Measurements from ENCODE around the gene MAP4. TPM values are rescaled to one million over a fixed set of nuclear protein-coding genes. Genes with fewer than 3 reads are reported as not detected.
"Not testable (repeated sequence)": the region's sequence is repeated elsewhere in the genome, so short reads cannot be mapped to it uniquely, and the experiment has no call there.

Gene MAP4
- total RNA-seq, 1 experiment from 2014 or later, result 137 TPM

DNA sequence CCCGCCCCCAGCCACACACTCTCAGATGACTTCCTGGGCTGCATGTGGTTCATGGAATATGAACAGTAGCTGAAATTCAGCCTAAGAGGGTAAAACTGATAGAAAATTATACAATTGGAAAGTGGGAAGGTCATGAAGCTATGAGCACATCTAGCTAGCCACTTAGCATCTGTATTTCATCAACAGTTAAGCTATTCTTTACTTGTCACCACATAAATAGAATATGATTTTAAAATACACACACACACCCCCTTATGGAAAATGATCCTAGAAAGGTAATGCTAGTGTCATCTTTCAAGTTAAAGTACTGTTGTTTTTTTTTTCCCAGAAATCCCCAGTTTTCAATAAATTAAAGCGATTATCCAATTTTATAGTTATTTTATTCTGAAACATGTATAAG, 3.6 kb downstream of the MAP4 start:
- DNase-seq, result no peak
- no peaks in the 10 kb centered on the region for H3K9me3 ChIP-seq
- H3K4me1 ChIP-seq, result peaks cover 27% of the 10 kb centered on the region
- intact Hi-C loops (cut with micrococcal nuclease; ENCODE audit: unreplicated experiment), result no loop called here
- H3K36me3 Mint-ChIP-seq (ENCODE audit: insufficient read depth, unreplicated experiment), result peaks cover 37% of the 10 kb centered on the region
- CTCF ChIA-PET, result no interaction called here
- H3K4me3 Mint-ChIP-seq (ENCODE audit: unreplicated experiment), result no peak overlapping the region
- no peak overlapping the region for H3K27ac Mint-ChIP-seq (ENCODE audit: unreplicated experiment)
- H3K36me3 ChIP-seq (ENCODE audit: control insufficient read depth, insufficient read depth, low read length), result no peaks in the 10 kb centered on the region
- no peaks in the 10 kb centered on the region for H3K9me3 Mint-ChIP-seq (ENCODE audit: unreplicated experiment)
- H3K4me3 ChIP-seq (ENCODE audit: low read depth, low read length), result no peak overlapping the region
- H3K4me1 Mint-ChIP-seq (ENCODE audit: low read depth, unreplicated experiment), result peaks cover 13% of the 10 kb centered on the region
- no peaks in the 10 kb centered on the region for H3K27me3 Mint-ChIP-seq (ENCODE audit: insufficient read depth, unreplicated experiment)
- TF ChIP-seq, protein P1, sequence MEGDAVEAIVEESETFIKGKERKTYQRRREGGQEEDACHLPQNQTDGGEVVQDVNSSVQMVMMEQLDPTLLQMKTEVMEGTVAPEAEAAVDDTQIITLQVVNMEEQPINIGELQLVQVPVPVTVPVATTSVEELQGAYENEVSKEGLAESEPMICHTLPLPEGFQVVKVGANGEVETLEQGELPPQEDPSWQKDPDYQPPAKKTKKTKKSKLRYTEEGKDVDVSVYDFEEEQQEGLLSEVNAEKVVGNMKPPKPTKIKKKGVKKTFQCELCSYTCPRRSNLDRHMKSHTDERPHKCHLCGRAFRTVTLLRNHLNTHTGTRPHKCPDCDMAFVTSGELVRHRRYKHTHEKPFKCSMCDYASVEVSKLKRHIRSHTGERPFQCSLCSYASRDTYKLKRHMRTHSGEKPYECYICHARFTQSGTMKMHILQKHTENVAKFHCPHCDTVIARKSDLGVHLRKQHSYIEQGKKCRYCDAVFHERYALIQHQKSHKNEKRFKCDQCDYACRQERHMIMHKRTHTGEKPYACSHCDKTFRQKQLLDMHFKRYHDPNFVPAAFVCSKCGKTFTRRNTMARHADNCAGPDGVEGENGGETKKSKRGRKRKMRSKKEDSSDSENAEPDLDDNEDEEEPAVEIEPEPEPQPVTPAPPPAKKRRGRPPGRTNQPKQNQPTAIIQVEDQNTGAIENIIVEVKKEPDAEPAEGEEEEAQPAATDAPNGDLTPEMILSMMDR (IDR thresholded peaks at IDR 0.05; ENCODE audit: insufficient read depth in 1 of 2, low read depth in 1 of 2, low read length in 1 of 2, severe bottlenecking in 1 of 2, unreplicated experiment in 1 of 2), result no peak
- H3K27me3 ChIP-seq (replicated peaks; ENCODE audit: control insufficient read depth, insufficient read depth, low read length), result no peaks in the 10 kb centered on the region
- POLR2A ChIA-PET, result interaction anchor here (0.5 kb wide), 1 partner anchor 28 kb away, joined by 3 read pairs; no protein-coding TSS in a partner anchor
- BruUV-seq (replicated peaks), result no TSS peak

DNA sequence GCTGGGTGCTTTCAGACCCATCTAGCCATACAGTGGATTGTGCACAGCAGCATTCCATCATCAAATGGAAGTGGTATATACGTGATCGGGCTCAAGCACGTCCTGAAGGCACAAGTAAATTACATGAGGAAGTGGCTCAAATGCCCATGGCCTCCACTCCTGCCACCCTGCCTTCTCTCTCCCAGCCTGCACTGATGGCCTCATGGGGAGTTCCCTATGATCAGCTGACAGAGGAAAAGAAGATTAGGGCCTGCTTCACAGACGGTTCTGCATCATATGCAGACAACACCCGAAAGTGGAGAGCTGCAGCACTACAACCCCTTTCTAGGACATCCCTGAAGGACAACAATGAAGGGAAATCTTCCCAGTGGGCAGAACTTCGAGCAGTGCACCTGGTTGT, 8.2 kb downstream of the MAP4 start:
- H3K9me3 Mint-ChIP-seq (ENCODE audit: unreplicated experiment); H3K36me3 ChIP-seq (ENCODE audit: control insufficient read depth, insufficient read depth, low read length); H3K4me3 Mint-ChIP-seq (ENCODE audit: unreplicated experiment); H3K27me3 ChIP-seq (replicated peaks; ENCODE audit: control insufficient read depth, insufficient read depth, low read length); H3K4me3 ChIP-seq (ENCODE audit: low read depth, low read length); intact Hi-C loops (cut with micrococcal nuclease; ENCODE audit: unreplicated experiment); BruUV-seq (replicated peaks); H3K9me3 ChIP-seq; CTCF ChIA-PET; H3K4me1 Mint-ChIP-seq (ENCODE audit: low read depth, unreplicated experiment); POLR2A ChIA-PET; H3K4me1 ChIP-seq; H3K27me3 Mint-ChIP-seq (ENCODE audit: insufficient read depth, unreplicated experiment); DNase-seq: not testable (repeated sequence)
- Mint-ChIP-seq H3K36me3 (ENCODE audit: insufficient read depth, unreplicated experiment) (peaks cover 33% of the 10 kb centered on the region), H3K27ac (ENCODE audit: unreplicated experiment) (peak overlapping the region; percentile 72)

DNA sequence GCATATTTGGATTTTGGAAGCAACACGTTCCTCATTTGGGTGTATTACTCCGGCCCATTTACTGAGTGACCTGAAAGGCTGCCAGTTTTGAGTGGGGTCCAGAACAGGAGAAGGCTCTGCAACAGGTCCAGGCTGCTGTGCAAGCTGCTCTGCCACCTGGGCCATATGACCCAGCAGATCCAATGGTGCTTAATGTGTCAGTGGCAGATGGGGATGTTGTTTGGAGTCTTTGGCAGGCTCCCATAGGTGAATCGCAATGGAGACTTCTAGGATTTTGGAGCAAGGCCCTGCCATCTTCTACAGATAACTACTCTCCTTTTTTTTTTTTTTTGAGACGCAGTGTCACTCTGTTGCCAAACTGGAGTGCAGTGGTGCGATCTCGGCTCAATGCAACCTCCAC, 8.9 kb downstream of the MAP4 start:
- CTCF ChIA-PET; H3K4me3 Mint-ChIP-seq (ENCODE audit: unreplicated experiment); BruUV-seq (replicated peaks); H3K27me3 Mint-ChIP-seq (ENCODE audit: insufficient read depth, unreplicated experiment); H3K4me3 ChIP-seq (ENCODE audit: low read depth, low read length); H3K4me1 ChIP-seq; H3K27ac Mint-ChIP-seq (ENCODE audit: unreplicated experiment); H3K36me3 ChIP-seq (ENCODE audit: control insufficient read depth, insufficient read depth, low read length); intact Hi-C loops (cut with micrococcal nuclease; ENCODE audit: unreplicated experiment); DNase-seq; H3K9me3 ChIP-seq; H3K9me3 Mint-ChIP-seq (ENCODE audit: unreplicated experiment); POLR2A ChIA-PET; H3K4me1 Mint-ChIP-seq (ENCODE audit: low read depth, unreplicated experiment); H3K27me3 ChIP-seq (replicated peaks; ENCODE audit: control insufficient read depth, insufficient read depth, low read length): not testable (repeated sequence)
- H3K36me3 Mint-ChIP-seq (ENCODE audit: insufficient read depth, unreplicated experiment), result peaks cover 32% of the 10 kb centered on the region

DNA sequence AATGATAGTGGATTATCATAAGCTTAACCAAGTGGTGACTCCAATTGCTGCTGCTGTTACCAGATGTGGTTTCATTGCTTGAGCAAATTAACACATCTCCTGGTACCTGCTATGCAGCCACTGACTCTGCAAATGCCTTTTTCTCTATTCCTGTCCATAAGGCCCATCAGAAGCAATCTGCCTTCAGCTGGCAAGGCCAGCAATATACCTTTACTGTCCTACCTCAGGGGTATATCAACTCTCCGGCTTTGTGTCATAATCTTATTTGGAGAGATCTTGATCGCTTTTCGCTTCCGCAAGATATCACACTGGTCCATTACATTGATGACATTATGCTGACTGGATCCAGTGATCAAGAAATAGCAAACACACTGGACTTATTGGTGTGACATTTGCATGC, 9.4 kb downstream of the MAP4 start:
- H3K4me3 Mint-ChIP-seq (ENCODE audit: unreplicated experiment); H3K27me3 Mint-ChIP-seq (ENCODE audit: insufficient read depth, unreplicated experiment): not testable (repeated sequence)

More for the DNA sequence above, 9.4 kb downstream of the MAP4 start:
- H3K27me3 ChIP-seq (replicated peaks; ENCODE audit: control insufficient read depth, insufficient read depth, low read length); H3K4me1 ChIP-seq; intact Hi-C loops (cut with micrococcal nuclease; ENCODE audit: unreplicated experiment); H3K36me3 ChIP-seq (ENCODE audit: control insufficient read depth, insufficient read depth, low read length); H3K4me1 Mint-ChIP-seq (ENCODE audit: low read depth, unreplicated experiment); CTCF ChIA-PET; DNase-seq; POLR2A ChIA-PET; H3K27ac Mint-ChIP-seq (ENCODE audit: unreplicated experiment); H3K9me3 ChIP-seq; H3K4me3 ChIP-seq (ENCODE audit: low read depth, low read length); H3K9me3 Mint-ChIP-seq (ENCODE audit: unreplicated experiment); BruUV-seq (replicated peaks): not testable (repeated sequence)
- H3K36me3 Mint-ChIP-seq (ENCODE audit: insufficient read depth, unreplicated experiment), result peaks cover 26% of the 10 kb centered on the region

Data from Caco-2 (cell line).